ENCODE data around the gene BRAT1.

GRCh38 chr7:2559283-2559950 is 4.1 kb upstream of the BRAT1 start:
- TF ChIP-seq CTCF (IDR thresholded peaks at IDR 0.05; ENCODE audit: low read depth, low read length, poor library complexity, severe bottlenecking) (no peak), EZH2phosphoT487 (IDR thresholded peaks at IDR 0.05; ENCODE audit: borderline replicate concordance, low read length) (no peak)

All from DOHH2 (cell line).